Ectodermal cell (in vitro differentiated cells): Measurements from ENCODE around the gene TMEM161A. TPM values are rescaled to one million over a fixed set of nuclear protein-coding genes. Genes with fewer than 3 reads are reported as not detected.
A peak's percentile ranks its signal among the peaks of the same experiment; 100 is the strongest.
"Not testable (repeated sequence)": the region's sequence is repeated elsewhere in the genome, so short reads cannot be mapped to it uniquely, and the experiment has no call there.

Experiments
- H3K27ac ChIP-seq: 2 replicates; pipeline ENCODE4 v1.7.0; 2013; ENCODE audit warnings: mild to moderate bottlenecking, low read depth, low read length; ENCODE audit not compliant: insufficient read depth, poor library complexity, severe bottlenecking
- H3K27me3 ChIP-seq: 2 replicates; pipeline ENCODE4 v1.7.0; 2013; ENCODE audit warnings: mild to moderate bottlenecking, low read length; ENCODE audit not compliant: insufficient read depth, control insufficient read depth, poor library complexity, severe bottlenecking
- H3K36me3 ChIP-seq: one replicate; pipeline ENCODE4 v1.7.0; 2013; ENCODE audit warnings: low read length; ENCODE audit not compliant: control insufficient read depth, insufficient read depth
- H3K4me1 ChIP-seq: one replicate; pipeline ENCODE4 v1.7.0; 2013; ENCODE audit warnings: low read length; ENCODE audit not compliant: control insufficient read depth, insufficient read depth
- H3K4me3 ChIP-seq: 2 replicates; pipeline ENCODE4 v1.7.0; 2013; ENCODE audit warnings: low read depth, low read length, control low read depth; ENCODE audit not compliant: insufficient read depth
- H3K9me3 ChIP-seq: 2 replicates; pipeline ENCODE4 v1.7.0; 2013; ENCODE audit warnings: mild to moderate bottlenecking, low read length, moderate library complexity; ENCODE audit not compliant: control insufficient read depth
- WGBS, 2 experiments: methylation state at CpG; one replicate each; pipeline ENCODE4 v1.1.7; 2013; ENCODE audit warnings: missing lambda C conversion rate in 2 of 2; 5-methylcytosine and 5-hydroxymethylcytosine counted together
- polyA plus RNA-seq, 4 experiments: library from polyadenylated mRNA; stranded (reverse); fragments of 50-300 nt; gene quantifications; one replicate each; pipeline ENCODE4 v1.2.3, GENCODE V29; 2013

The TMEM161A gene
- polyA plus RNA-seq (2013, experiment 1 of 4): 40.3 TPM
- polyA plus RNA-seq (2013, experiment 2 of 4): 42.7 TPM
- 31.2 TPM for polyA plus RNA-seq (2013, experiment 3 of 4)
- 40.0 TPM for polyA plus RNA-seq (2013, experiment 4 of 4)

- peaks cover 9% of the 10 kb centered on the region for H3K4me1 ChIP-seq
- peaks cover 11% of the 10 kb centered on the region for H3K27me3 ChIP-seq
- H3K36me3 ChIP-seq: no peaks in the 10 kb centered on the region
- H3K27ac ChIP-seq: no peak within 1 kb of the TSS
- no peaks in the 10 kb centered on the region for H3K9me3 ChIP-seq
- WGBS, 2 experiments: 3% methylated on average over 42 of the region's 42 CpGs
- peak within 1 kb of the TSS; percentile 89 for H3K4me3 ChIP-seq
These were observed at the start of gene TMEM161A for GRCh38 chr19:19138109-19138981. TSS of gene TMEM161A (minus strand) at chr19:19138478. CDS start at chr19:19138428, 50 bp downstream.

- Histone ChIP-seq H3K27me3 (no peaks in the 10 kb centered on the region), H3K27ac (no peak overlapping the region), H3K4me1 (peaks cover 2% of the 10 kb centered on the region), H3K9me3 (no peaks in the 10 kb centered on the region), H3K36me3 (peaks cover 3% of the 10 kb centered on the region), H3K4me3 (no peak overlapping the region)
- WGBS, 2 experiments: 96 to 97% methylated on average over 14 of the region's 14 CpGs
These were observed 48.5 kb upstream of the TMEM161A start for GRCh38 chr19:19186742-19187141.

GRCh38 chr19:19185853-19186740, 47.8 kb upstream of the TMEM161A start:
- H3K27me3 ChIP-seq: no peaks in the 10 kb centered on the region
- H3K27ac ChIP-seq: no peak overlapping the region
- WGBS, 2 experiments: 58 to 61% methylated on average over 9 of the region's 9 CpGs
- H3K9me3 ChIP-seq: no peaks in the 10 kb centered on the region
- H3K36me3 ChIP-seq: peaks cover 3% of the 10 kb centered on the region
- no peak overlapping the region for H3K4me3 ChIP-seq
- peaks cover 1% of the 10 kb centered on the region for H3K4me1 ChIP-seq

- H3K36me3 ChIP-seq: peaks cover 3% of the 10 kb centered on the region
- H3K9me3 ChIP-seq: no peaks in the 10 kb centered on the region
- WGBS, 2 experiments: 94 to 95% methylated on average over 9 of the region's 9 CpGs
- H3K4me1 ChIP-seq: no peaks in the 10 kb centered on the region
- no peak overlapping the region for H3K27ac ChIP-seq
- no peak overlapping the region for H3K4me3 ChIP-seq
- H3K27me3 ChIP-seq: no peaks in the 10 kb centered on the region
These were observed 43.3 kb upstream of the TMEM161A start for GRCh38 chr19:19181488-19181998.

- WGBS, 2 experiments: 92% methylated on average over 17 of the region's 17 CpGs
- Histone ChIP-seq H3K27ac (no peak overlapping the region), H3K4me1 (no peaks in the 10 kb centered on the region), H3K4me3 (no peak overlapping the region), H3K27me3 (no peaks in the 10 kb centered on the region), H3K9me3 (no peaks in the 10 kb centered on the region), H3K36me3 (peaks cover 3% of the 10 kb centered on the region)
These were observed 41.5 kb upstream of the TMEM161A start for GRCh38 chr19:19179548-19180441.

- H3K4me3 ChIP-seq: no peak overlapping the region
- H3K36me3 ChIP-seq: no peaks in the 10 kb centered on the region
- 87 to 89% methylated on average over 8 of the region's 8 CpGs for WGBS, 2 experiments
- H3K27ac ChIP-seq: no peak overlapping the region
- H3K9me3 ChIP-seq: no peaks in the 10 kb centered on the region
- no peaks in the 10 kb centered on the region for H3K4me1 ChIP-seq
- no peaks in the 10 kb centered on the region for H3K27me3 ChIP-seq
These were observed 38.7 kb upstream of the TMEM161A start for GRCh38 chr19:19176950-19177349.

GRCh38 chr19:19173243-19173642, 35.0 kb upstream of the TMEM161A start:
- H3K27ac ChIP-seq, H3K9me3 ChIP-seq, H3K4me1 ChIP-seq, H3K4me3 ChIP-seq, H3K36me3 ChIP-seq: not testable (repeated sequence)
- H3K27me3 ChIP-seq: peaks cover 27% of the 10 kb centered on the region
- WGBS, 2 experiments: 90 to 94% methylated on average over 4 of the region's 5 CpGs

GRCh38 chr19:19171821-19172532, 33.7 kb upstream of the TMEM161A start:
- Histone ChIP-seq H3K4me3 (no peak overlapping the region), H3K4me1 (peaks cover 6% of the 10 kb centered on the region), H3K36me3 (no peaks in the 10 kb centered on the region), H3K27ac (no peak overlapping the region), H3K9me3 (no peaks in the 10 kb centered on the region), H3K27me3 (peaks cover 27% of the 10 kb centered on the region)
- 70% methylated on average over 8 of the region's 8 CpGs for WGBS, 2 experiments
